BLaER1 (cell line): ENCODE results near the gene PDE7B.
"Not testable (repeated sequence)": the region's sequence is repeated elsewhere in the genome, so short reads cannot be mapped to it uniquely, and the experiment has no call there.

ENCODE experiments used
- H3K27ac ChIP-seq: shearing (Covaris generic); formaldehyde crosslinking; 2 replicates; pipeline ENCODE4 v1.8.1; 2022
- H3K27me3 ChIP-seq: shearing (Covaris generic); formaldehyde crosslinking; 2 replicates; pipeline ENCODE4 v1.8.1; 2022
- H3K36me3 ChIP-seq: shearing (Covaris generic); formaldehyde crosslinking; 2 replicates; pipeline ENCODE4 v1.8.1; 2022
- H3K4me1 ChIP-seq: shearing (Covaris generic); formaldehyde crosslinking; 2 replicates; pipeline ENCODE4 v1.8.1; 2022
- H3K4me2 ChIP-seq: shearing (Covaris generic); formaldehyde crosslinking; 2 replicates; pipeline ENCODE4 v1.8.1; 2022
- H3K4me3 ChIP-seq: shearing (Covaris generic); formaldehyde crosslinking; 2 replicates; pipeline ENCODE4 v1.8.1; 2022
- H3K9ac ChIP-seq: shearing (Covaris generic); formaldehyde crosslinking; 2 replicates; pipeline ENCODE4 v1.8.1; 2022
- H3K9me3 ChIP-seq: shearing (Covaris generic); formaldehyde crosslinking; 2 replicates; pipeline ENCODE4 v1.8.1; 2022
- H4K20me1 ChIP-seq: shearing (Covaris generic); formaldehyde crosslinking; 2 replicates; pipeline ENCODE4 v1.8.1; 2022
- Cebpa-rat ChIP-seq: shearing (Covaris generic); IDR thresholded peaks from 2 replicates; pipeline ENCODE4 v1.8.1; 2022

The PDE7B gene

GRCh38 chr6:136192902-136193301 lies 341.4 kb downstream of the PDE7B start:
- H3K4me1 ChIP-seq: no peaks in the 10 kb centered on the region
- no peaks in the 10 kb centered on the region for H3K27me3 ChIP-seq
- TF ChIP-seq Cebpa-rat: no peak
- H3K9ac ChIP-seq: no peak overlapping the region
- H3K36me3 ChIP-seq: no peaks in the 10 kb centered on the region
- H4K20me1 ChIP-seq: no peaks in the 10 kb centered on the region
- no peak overlapping the region for H3K27ac ChIP-seq
- H3K4me3 ChIP-seq: no peak overlapping the region
- no peak overlapping the region for H3K4me2 ChIP-seq
- H3K9me3 ChIP-seq: no peaks in the 10 kb centered on the region

- no peaks in the 10 kb centered on the region for H4K20me1 ChIP-seq
- TF ChIP-seq Cebpa-rat: no peak
- H3K27ac ChIP-seq: no peak overlapping the region
- no peak overlapping the region for H3K4me2 ChIP-seq
- H3K36me3 ChIP-seq: no peaks in the 10 kb centered on the region
- no peaks in the 10 kb centered on the region for H3K4me1 ChIP-seq
- H3K27me3 ChIP-seq: no peaks in the 10 kb centered on the region
- H3K9ac ChIP-seq: no peak overlapping the region
- no peak overlapping the region for H3K4me3 ChIP-seq
- no peaks in the 10 kb centered on the region for H3K9me3 ChIP-seq
Measured at GRCh38 chr6:136201732-136202131, 350.2 kb downstream of the PDE7B start.

DNA sequence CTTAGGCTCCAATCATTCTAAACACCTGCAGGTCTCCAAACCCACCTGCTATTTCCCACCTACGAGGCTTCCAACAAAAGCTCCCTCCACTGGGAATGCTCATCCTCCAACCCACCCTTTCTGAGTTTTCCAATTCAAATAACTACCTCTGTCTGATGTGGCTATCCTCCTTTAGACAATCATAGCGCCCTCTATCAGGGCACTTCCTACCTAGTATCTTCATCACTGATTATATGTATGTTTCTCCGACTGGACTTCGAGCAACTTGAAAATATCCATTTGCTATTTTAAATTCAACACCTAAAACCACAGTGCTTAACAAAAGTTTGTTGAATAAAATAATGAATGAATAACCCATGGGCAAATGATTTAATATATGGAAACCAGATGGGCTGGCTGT lies 357.3 kb downstream of the PDE7B start:
- Histone ChIP-seq H3K27ac (no peak overlapping the region), H3K27me3 (no peaks in the 10 kb centered on the region), H3K36me3 (no peaks in the 10 kb centered on the region), H3K9ac (no peak overlapping the region), H3K4me3 (no peak overlapping the region), H3K4me1 (no peaks in the 10 kb centered on the region), H4K20me1 (no peaks in the 10 kb centered on the region), H3K9me3 (no peaks in the 10 kb centered on the region), H3K4me2 (no peak overlapping the region)
- TF ChIP-seq Cebpa-rat: no peak

- Histone ChIP-seq H3K27me3 (no peaks in the 10 kb centered on the region), H3K4me3 (no peak overlapping the region), H3K27ac (no peak overlapping the region), H3K9me3 (no peaks in the 10 kb centered on the region), H3K4me1 (no peaks in the 10 kb centered on the region), H4K20me1 (no peaks in the 10 kb centered on the region), H3K9ac (no peak overlapping the region), H3K4me2 (no peak overlapping the region), H3K36me3 (no peaks in the 10 kb centered on the region)
- TF ChIP-seq Cebpa-rat: no peak
Measured at GRCh38 chr6:136209496-136209895, 358.0 kb downstream of the PDE7B start.

GRCh38 chr6:136210398-136211165 lies 359.1 kb downstream of the PDE7B start:
- TF ChIP-seq Cebpa-rat: no peak
- no peak overlapping the region for H3K9ac ChIP-seq
- no peaks in the 10 kb centered on the region for H3K9me3 ChIP-seq
- no peaks in the 10 kb centered on the region for H3K4me1 ChIP-seq
- H3K27ac ChIP-seq: no peak overlapping the region
- no peaks in the 10 kb centered on the region for H3K36me3 ChIP-seq
- no peaks in the 10 kb centered on the region for H3K27me3 ChIP-seq
- no peaks in the 10 kb centered on the region for H4K20me1 ChIP-seq
- no peak overlapping the region for H3K4me3 ChIP-seq
- no peak overlapping the region for H3K4me2 ChIP-seq

DNA sequence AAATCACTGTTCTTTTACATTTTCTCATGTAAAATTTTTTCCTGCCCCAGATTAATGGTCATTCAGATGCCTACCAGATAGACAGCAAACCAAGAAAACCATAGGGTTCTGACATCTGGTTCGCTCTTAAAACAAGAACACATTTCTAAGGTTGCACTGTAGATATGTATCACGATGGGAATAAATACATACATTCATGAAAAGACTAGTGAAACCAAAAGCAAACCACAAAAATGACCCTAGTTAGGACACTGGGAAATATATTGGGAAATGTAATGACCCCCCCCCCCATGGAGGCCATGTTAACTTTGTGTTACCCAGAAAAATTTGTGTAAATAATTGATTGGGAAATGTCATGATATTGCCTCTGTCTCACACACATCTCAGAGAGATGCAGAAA lies 361.1 kb downstream of the PDE7B start:
- H3K9me3 ChIP-seq: no peaks in the 10 kb centered on the region
- no peak overlapping the region for H3K4me3 ChIP-seq
- TF ChIP-seq Cebpa-rat: no peak
- no peaks in the 10 kb centered on the region for H4K20me1 ChIP-seq
- no peaks in the 10 kb centered on the region for H3K4me1 ChIP-seq
- H3K36me3 ChIP-seq: no peaks in the 10 kb centered on the region
- H3K9ac ChIP-seq: no peak overlapping the region
- no peaks in the 10 kb centered on the region for H3K27me3 ChIP-seq
- H3K27ac ChIP-seq: no peak overlapping the region
- no peak overlapping the region for H3K4me2 ChIP-seq

DNA sequence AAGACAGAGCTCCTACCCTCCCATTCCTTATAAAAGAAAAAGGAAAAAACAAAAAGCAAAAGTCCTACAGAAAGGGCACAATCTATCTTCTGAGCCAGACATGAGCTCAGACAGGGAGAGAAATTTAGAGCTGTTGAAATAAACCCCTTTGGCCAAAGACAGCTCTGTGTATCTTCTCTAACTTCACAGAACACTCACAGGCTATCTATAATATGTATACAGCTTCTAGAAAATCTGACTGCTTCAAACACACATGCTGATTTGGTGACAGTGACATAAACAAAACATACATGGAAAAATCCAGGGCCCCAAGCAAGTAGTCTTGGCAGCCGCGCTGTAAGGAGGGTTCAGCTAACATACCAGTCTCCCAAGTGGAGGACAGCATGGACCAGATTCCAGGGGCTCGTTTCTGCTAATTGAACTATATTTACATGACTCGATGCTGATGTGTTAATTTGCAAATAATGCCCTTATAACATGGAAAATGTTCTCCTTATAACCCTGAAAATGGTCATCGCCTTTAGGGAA lies 361.6 kb downstream of the PDE7B start:
- no peaks in the 10 kb centered on the region for H3K36me3 ChIP-seq
- no peak for TF ChIP-seq Cebpa-rat

DNA sequence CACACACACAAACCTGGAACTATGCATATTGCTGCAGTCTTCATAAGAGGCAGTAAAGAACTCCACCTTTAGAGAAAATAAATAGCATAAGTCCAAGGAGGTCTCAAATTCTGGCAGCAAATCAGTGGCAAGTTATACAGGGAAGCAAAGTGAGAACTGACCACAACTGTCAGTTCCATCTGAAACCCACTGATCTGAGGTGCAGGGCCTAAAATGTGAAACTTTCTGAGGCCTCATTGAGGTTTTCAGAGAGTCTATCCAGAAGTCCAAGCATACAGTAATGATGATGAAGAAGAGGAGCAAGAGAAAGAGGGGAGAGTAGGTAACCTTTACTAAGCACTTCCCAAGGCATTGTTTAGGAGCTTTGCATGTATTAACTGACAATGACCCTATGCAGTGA lies 362.4 kb downstream of the PDE7B start:
- no peaks in the 10 kb centered on the region for H3K36me3 ChIP-seq
- no peaks in the 10 kb centered on the region for H3K9me3 ChIP-seq
- no peak overlapping the region for H3K4me3 ChIP-seq
- no peaks in the 10 kb centered on the region for H3K4me1 ChIP-seq
- no peaks in the 10 kb centered on the region for H3K27me3 ChIP-seq
- no peak overlapping the region for H3K4me2 ChIP-seq
- no peak for TF ChIP-seq Cebpa-rat
- no peak overlapping the region for H3K27ac ChIP-seq
- no peak overlapping the region for H3K9ac ChIP-seq
- no peaks in the 10 kb centered on the region for H4K20me1 ChIP-seq

More for the DNA sequence above, 361.6 kb downstream of the PDE7B start:
- H3K9me3 ChIP-seq: no peaks in the 10 kb centered on the region
- no peak overlapping the region for H3K4me3 ChIP-seq
- H3K4me2 ChIP-seq: no peak overlapping the region
- no peak overlapping the region for H3K27ac ChIP-seq
- H3K9ac ChIP-seq: no peak overlapping the region
- H3K27me3 ChIP-seq: no peaks in the 10 kb centered on the region
- no peaks in the 10 kb centered on the region for H3K4me1 ChIP-seq
- H4K20me1 ChIP-seq: no peaks in the 10 kb centered on the region

- H3K4me2 ChIP-seq: no peak overlapping the region
- no peak overlapping the region for H3K27ac ChIP-seq
- no peaks in the 10 kb centered on the region for H3K36me3 ChIP-seq
- H3K4me3 ChIP-seq: no peak overlapping the region
- no peaks in the 10 kb centered on the region for H4K20me1 ChIP-seq
- no peak overlapping the region for H3K9ac ChIP-seq
- no peak for TF ChIP-seq Cebpa-rat
- H3K9me3 ChIP-seq: 0 out of 2 replicates have a peak, but pooled peaks cover 5% of the 10 kb centered on the region
- H3K4me1 ChIP-seq: no peaks in the 10 kb centered on the region
- H3K27me3 ChIP-seq: no peaks in the 10 kb centered on the region
Measured at GRCh38 chr6:136216503-136217401, 365.3 kb downstream of the PDE7B start.

- H4K20me1 ChIP-seq, H3K27me3 ChIP-seq, H3K9me3 ChIP-seq, H3K9ac ChIP-seq, H3K4me1 ChIP-seq, H3K36me3 ChIP-seq, H3K4me2 ChIP-seq, H3K4me3 ChIP-seq, H3K27ac ChIP-seq: not testable (repeated sequence)
Measured at GRCh38 chr6:136224974-136225373, 373.5 kb downstream of the PDE7B start.
